GM19025 (cell line): ENCODE data around the gene TMEM106B.
"Not testable (repeated sequence)": the region's sequence is repeated elsewhere in the genome, so short reads cannot be mapped to it uniquely, and the experiment has no call there.

Experiments used
- ATAC-seq: cut with Tn5 transposase; IDR thresholded peaks from one replicate; pipeline ENCODE4 v1.9.1; 2021; ENCODE audit warnings: mild to moderate bottlenecking, low read depth, moderate library complexity; ENCODE audit not compliant: unreplicated experiment

The TMEM106B gene

GRCh38 chr7:12211054-12211710 is at the start of gene TMEM106B:
TSS of gene TMEM106B (plus strand) at chr7:12211294. CDS start at chr7:12214811, 3,517 bp downstream.
- ATAC-seq, result peak; percentile 90

GRCh38 chr7:12162415-12163113 is 48.5 kb upstream of the TMEM106B start:
- ATAC-seq, result no peak

- not testable (repeated sequence) for ATAC-seq
Measured at GRCh38 chr7:12168065-12168464, 43.0 kb upstream of the TMEM106B start.

GRCh38 chr7:12169981-12170820 is 40.9 kb upstream of the TMEM106B start:
- ATAC-seq, result not testable (repeated sequence)

GRCh38 chr7:12173671-12174070 is 37.4 kb upstream of the TMEM106B start:
- ATAC-seq, result no peak

GRCh38 chr7:12174931-12175330 is 36.2 kb upstream of the TMEM106B start:
- no peak for ATAC-seq

GRCh38 chr7:12178317-12178716 is 32.8 kb upstream of the TMEM106B start:
- no peak for ATAC-seq

- ATAC-seq, result no peak
Measured at GRCh38 chr7:12194426-12194825, 16.7 kb upstream of the TMEM106B start.

- ATAC-seq, result no peak
Measured at GRCh38 chr7:12196386-12196785, 14.7 kb upstream of the TMEM106B start.

GRCh38 chr7:12199363-12199762 is 11.7 kb upstream of the TMEM106B start:
- ATAC-seq, result no peak

- ATAC-seq, result no peak
Measured at GRCh38 chr7:12207046-12207445, 4.0 kb upstream of the TMEM106B start.

- ATAC-seq, result no peak
Measured at GRCh38 chr7:12209221-12209620, 1.9 kb upstream of the TMEM106B start.

- ATAC-seq, result peak; percentile 29
Measured at GRCh38 chr7:12210179-12211053, 678 bp upstream of the TMEM106B start.

GRCh38 chr7:12211711-12212485 is 804 bp downstream of the TMEM106B start:
- no peak for ATAC-seq

- no peak for ATAC-seq
Measured at GRCh38 chr7:12217311-12217710, 6.2 kb downstream of the TMEM106B start.

- no peak for ATAC-seq
Measured at GRCh38 chr7:12220389-12221046, 9.4 kb downstream of the TMEM106B start.

GRCh38 chr7:12221414-12221813 is 10.3 kb downstream of the TMEM106B start:
- no peak for ATAC-seq

- ATAC-seq, result peak; percentile 53
Measured at GRCh38 chr7:12222889-12223579, 11.9 kb downstream of the TMEM106B start.
